Stimulated activated CD4-positive, alpha-beta T cell treated with anti-CD3 and anti-CD28 coated beads, Interleukin-2, amount 100 ng/mL, for 4 hours (primary cell): Measurements from ENCODE around the gene ACRBP.

Experiments
- DNase-seq: peaks from one replicate; pipeline ENCODE4 v3.0.0-alpha.2; 2020; ENCODE audit warnings: low read depth

Gene ACRBP

GRCh38 chr12:6647083-6647604 lies at the start of gene ACRBP:
ACRBP (minus strand) TSS chr12:6647432; CDS start chr12:6647366, 66 bp downstream.
- DNase-seq, result no peak

- DNase-seq, result no peak
Measured at GRCh38 chr12:6695313-6696045, 48.2 kb upstream of the ACRBP start.

- no peak for DNase-seq
Measured at GRCh38 chr12:6694701-6695100, 47.5 kb upstream of the ACRBP start.

DNA sequence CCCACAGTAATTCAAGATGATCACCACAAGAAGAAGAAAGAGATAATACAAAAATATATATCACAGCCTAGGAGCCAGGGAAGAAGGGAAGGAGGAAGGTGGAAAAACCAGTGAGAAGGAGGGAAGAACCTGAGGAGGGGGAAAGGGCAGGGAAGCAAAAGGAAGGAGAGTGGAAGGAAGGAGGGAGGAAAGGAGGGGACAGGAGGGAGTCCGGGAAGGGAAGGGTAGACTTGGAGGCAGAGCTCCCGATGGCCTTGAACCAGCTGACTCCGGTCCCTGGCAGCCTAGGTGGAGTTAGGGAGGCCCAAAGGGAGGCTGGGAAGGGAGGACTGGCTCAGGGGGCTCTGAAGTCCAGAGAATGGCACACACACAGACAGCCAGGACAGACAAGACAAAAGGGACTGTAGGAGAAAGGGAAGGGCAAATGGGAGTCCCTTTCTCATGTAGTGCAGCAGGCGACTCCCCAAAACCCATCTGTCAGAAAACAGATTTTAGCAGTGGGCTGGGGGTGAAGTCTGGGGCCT lies 46.7 kb upstream of the ACRBP start:
- no peak for DNase-seq

DNA sequence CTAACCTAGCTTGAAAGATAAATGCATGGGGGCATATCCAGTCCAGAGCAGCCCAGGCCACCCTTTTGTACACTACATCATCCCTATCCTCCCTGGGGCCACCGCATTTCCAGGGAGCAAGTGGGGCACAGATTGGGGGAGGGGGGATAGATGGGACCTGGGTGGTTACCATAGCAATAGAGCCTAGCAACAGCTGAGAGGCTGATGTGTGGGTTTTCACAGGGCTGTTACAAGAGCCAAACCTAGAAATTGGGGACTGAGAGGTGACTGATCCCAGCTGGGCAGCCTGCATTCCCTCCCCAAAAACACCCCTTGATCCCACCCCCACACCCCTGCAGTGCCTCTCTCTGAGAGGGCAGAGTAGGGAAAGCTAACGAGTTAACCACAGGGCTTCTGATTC lies 45.7 kb upstream of the ACRBP start:
- no peak for DNase-seq

- no peak for DNase-seq
Measured at GRCh38 chr12:6691473-6691872, 44.2 kb upstream of the ACRBP start.

DNA sequence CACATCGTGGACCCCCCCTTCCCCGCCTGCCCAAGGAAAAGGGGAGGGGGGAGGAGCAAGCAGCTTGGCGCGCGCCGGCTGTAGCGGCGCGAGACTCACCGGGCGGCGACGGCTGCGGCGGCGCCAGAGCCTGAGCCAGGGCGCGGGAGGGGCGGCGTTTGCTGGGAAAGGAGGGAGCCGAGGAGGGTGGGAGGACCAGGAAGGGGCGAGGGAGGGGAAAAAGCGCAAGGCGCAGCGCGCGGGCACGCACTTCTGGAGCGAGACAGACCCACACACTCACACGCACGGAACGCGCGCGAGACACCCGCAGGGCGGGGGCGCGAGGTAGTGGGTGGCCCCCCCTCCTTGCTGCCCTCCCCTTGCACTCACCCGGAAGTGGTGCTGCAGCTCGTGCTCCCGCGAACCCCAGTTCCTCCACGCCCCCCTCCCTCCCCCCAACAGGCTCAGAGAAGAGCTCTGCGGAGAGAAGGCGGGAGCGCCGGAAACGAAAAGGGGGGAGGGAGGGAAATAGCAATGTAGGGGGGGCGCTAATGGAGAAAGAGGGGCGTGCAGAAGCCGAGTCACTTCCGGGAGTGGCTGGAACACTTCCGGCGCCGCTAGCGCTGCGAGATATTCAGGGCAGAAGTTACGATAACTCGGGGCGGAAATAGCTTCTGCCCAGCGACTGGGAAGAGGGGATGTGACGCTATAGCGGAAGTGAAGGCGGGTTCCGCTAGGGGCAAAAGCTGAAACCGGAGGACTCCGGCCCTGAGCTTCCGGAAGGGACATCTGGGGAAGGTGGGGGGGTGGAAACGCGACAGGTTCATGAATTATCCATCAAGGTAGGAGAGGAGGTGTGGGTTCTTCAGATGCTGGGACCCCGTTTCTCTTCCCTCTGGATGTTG lies 42.0 kb upstream of the ACRBP start, which contains the start of gene ZNF384:
Gene ZNF384 (minus strand): TSS at position 377 of the 884 bp plus-strand sequence. CDS start 9,855 bp downstream, outside the sequence.
- DNase-seq, result peak; percentile 93

DNA sequence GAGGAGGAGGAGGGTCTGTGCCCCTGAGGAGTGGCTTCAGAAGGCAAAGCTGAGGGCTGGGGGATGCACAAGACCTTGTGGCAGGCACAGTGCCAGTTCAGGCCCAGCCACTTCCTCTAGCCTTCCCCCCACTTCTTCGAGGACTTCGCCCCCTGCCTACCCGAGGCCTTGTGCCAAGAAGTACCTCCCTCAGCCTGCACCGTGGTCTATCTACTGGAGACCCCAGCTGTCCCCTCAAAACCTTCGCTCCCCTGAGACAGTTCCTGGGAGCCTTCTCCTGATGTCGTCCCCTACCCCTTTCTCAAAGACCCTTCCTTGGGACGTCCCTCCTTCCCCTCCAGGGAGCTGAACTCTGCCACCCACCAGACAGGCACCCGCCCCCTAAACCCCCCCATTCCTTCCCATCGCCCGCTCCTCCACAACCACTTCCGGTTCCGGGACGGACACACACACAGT lies 41.3 kb upstream of the ACRBP start:
- peak; percentile 10 for DNase-seq

DNA sequence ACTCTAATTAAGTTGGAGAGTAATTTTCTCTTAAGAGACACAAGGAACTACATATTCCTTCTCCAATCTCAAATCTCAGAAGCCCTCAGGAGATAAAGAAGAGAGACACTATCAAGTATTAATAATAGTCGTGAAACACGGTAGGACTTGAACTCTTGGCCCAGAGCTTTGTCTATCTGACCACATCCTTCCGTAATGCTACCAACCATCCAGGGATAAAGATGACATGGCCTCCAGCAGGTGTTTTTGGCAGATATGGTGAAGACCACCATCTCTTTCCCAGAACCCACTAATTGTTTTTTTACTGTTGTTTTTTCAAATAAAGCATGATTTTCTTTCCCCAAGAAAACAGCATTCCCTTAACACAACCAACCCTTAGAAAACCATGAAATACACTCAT lies 38.6 kb upstream of the ACRBP start:
- no peak for DNase-seq

- peak; percentile 25 for DNase-seq
Measured at GRCh38 chr12:6684609-6685008, 37.4 kb upstream of the ACRBP start.

DNA sequence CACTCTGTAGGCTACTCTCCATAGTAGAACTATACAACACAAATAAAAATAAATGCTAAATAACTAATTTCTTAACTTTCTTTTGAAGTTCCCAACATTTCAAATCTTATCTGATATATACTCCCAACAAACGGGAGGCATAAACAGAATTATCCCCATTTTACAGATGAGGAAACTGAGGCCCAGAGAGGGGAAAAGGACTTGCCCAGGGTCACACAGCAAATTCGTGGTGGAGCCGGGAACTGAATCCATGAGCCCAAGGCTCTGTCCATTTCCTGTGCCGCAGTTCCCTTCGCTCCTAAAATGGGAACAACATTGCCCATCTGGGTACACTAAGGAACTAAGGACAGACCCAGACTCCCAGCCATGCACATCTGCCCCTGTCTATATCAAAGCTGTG lies 29.7 kb upstream of the ACRBP start:
- DNase-seq, result no peak

GRCh38 chr12:6672143-6672542 lies 24.9 kb upstream of the ACRBP start:
- no peak for DNase-seq

DNA sequence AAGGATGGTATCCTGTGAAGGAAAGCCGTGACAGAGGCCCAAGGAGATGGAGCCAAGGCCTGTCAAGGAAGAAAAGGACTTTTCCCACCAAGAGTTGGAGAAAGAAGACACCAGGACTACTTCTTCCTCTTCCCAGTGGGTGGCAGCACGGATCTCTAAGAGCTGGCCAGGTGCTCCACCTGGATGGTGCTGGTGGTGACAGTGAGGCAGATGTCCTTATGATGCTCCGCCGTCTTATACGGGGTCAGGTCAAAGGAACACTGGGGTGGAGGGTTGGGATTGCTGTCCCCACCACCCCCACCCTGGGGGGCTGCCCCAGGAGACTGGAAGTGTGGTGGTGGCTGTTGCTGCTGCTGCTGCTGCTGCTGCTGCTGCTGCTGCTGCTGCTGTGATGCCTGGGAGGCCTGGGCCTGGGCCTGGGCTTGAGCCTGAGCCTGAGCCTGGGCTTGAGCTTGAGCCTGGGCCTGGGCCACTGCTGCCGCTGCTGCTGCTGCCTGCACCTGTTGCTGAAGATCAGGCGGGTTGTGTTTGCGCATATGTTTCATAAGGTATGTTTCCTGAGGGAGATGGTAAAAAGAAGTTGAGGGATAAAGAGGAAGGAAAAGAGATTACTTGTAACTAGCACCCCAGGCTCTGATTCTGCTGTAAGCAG lies 20.5 kb upstream of the ACRBP start:
- no peak for DNase-seq

- DNase-seq, result no peak
Measured at GRCh38 chr12:6666211-6666610, 19.0 kb upstream of the ACRBP start.

DNA sequence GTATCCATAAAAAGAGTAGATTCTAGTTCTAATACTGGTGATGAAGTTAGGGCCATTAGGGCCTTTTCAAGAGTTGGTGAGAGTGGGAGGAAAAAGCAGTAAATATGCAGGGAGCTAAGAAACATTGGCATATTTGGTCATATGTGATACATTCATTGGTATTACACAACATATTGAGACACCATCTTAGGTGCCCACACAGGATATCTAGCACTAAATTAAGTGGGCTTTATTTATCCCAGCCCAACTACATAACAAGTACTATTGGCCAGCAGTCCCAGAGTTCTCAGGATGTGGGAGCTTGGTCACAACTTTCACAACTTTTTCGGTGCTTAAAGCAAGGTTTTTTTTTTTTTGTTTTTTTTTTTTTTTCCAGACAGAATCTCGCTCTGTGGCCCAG lies 17.7 kb upstream of the ACRBP start:
- DNase-seq, result no peak

- peak; percentile 96 for DNase-seq
Measured at GRCh38 chr12:6662906-6663742, 15.9 kb upstream of the ACRBP start, which contains the start of gene ING4. ING4 (minus strand) TSS chr12:6663119; CDS start chr12:6663101, 18 bp downstream.

DNA sequence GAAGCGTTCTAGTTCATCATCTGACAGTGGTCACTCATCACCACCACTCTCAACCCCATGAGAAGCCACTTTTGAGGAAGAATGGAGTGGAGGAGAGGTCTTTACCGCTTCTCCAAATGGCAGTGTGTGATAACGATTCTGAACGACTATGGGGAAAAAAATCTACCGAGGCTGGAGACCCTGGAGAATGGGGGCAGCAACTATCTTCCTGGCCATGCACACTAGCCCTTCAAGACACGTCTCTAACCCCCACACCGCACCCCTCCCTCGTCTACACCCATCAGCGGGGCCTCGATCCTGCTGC lies 15.3 kb upstream of the ACRBP start:
- no peak for DNase-seq

DNA sequence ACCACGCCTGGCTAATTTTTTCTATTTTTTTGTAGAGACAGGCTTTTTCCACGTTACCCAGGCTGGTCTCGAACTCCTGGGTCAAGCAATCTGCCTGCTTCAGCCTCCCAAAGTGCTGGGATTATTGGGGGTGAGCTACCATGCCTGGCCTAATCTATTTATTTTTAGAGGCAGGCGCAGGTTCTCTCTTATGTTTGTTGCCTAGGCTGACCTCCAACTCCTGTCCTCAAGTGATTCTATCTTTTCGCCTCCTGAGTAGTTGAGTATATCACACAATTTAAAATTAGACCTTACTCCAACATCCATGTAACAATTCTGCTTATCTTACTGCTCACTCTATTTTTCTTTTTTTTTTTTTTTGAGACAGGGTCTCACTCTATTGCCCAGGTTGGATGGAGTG lies 6.8 kb upstream of the ACRBP start:
- DNase-seq, result no peak

DNA sequence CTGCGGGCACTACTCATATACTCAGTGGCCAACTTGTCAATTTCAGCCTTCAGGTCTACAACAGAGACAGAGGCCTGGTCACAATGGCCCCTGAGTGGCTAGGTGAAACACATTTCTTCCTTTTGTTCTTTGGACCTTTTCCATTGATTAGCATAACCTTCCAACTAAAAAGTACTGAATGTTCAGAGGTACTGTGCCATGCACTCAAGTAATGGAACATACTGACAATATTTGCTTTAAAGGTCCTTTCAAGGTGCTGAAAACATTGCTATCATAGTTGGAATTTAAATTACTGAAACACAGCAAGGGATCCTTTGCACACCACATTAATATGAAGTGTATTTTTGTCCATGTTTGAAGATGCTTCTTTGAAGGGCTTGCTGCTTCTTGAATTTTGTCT lies 6.1 kb upstream of the ACRBP start:
- DNase-seq, result no peak

GRCh38 chr12:6652391-6652790 lies 5.2 kb upstream of the ACRBP start:
- DNase-seq, result no peak

DNA sequence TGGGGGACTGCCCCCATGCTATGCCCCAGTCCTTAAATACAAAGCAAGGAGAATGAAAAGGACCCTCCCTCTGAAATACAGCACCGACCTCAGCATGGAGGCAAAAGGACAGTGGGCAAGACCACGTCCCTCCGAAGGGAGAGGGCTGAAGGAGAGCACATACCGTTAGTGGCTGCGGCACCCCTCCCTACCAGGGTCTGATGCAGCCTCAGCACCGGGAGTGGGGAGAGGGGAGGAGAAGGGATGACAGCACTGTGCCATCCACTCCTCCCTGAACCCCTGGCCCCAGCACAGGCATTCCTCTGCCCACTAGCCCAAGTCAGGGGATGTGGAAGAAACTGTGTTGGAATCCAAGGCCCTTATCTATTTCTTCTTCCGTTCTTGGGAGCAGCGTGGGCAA lies 3.6 kb upstream of the ACRBP start:
- no peak for DNase-seq
